Middle frontal gyrus (tissue), 1 donor: ENCODE data around the gene DTYMK.
A peak's percentile ranks its signal among the peaks of the same experiment; 100 is the strongest.
"Not testable (repeated sequence)": the region's sequence is repeated elsewhere in the genome, so short reads cannot be mapped to it uniquely, and the experiment has no call there.

ENCODE experiments used
- DNase-seq: peaks from one replicate; pipeline ENCODE4 v3.0.0-alpha.2; 2015; ENCODE audit warnings: low spot score; ENCODE audit errors: extremely low spot score

Gene DTYMK, protein sequence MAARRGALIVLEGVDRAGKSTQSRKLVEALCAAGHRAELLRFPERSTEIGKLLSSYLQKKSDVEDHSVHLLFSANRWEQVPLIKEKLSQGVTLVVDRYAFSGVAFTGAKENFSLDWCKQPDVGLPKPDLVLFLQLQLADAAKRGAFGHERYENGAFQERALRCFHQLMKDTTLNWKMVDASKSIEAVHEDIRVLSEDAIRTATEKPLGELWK

DNA sequence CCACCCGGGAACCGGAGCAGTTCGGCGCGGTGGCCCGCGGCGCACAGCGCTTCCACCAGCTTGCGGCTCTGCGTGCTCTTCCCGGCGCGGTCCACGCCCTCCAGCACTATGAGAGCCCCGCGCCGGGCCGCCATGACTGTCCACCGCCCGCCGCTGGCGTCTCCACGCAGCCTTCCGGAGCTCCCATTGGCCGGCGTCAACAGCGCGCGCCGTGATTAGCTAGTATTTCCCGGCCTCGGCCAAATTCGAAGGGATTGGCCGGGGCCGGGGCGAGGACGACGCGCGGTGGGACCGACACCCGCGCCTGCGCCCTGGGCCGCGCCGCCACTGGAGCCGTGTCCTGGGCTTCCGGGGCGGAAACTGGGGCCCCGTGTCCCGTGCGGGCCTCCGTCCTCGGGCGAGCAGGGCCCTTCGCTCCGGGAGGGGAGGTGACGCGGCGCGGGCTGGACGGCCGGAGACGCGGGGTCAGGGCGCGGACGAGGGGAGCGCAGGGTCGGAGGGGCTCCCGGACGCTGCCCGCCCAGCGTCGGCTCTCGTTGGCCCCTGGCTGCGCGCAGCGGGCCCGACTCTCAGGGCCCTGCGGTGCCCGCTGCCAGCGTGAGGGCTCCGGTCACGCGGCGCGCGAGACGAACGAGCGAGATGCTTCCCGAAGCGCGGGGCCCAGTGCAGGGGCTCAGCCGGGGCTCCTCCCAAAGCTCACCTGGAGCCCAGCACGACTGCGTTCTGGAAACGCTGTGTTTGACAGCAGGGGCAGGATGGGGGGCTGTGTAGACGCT, at the start of gene DTYMK:
Gene DTYMK (minus strand): TSS at position 166 of the 776 bp plus-strand sequence. CDS start 32 bp downstream, at position 134.
- peak; percentile 94 for DNase-seq

DNA sequence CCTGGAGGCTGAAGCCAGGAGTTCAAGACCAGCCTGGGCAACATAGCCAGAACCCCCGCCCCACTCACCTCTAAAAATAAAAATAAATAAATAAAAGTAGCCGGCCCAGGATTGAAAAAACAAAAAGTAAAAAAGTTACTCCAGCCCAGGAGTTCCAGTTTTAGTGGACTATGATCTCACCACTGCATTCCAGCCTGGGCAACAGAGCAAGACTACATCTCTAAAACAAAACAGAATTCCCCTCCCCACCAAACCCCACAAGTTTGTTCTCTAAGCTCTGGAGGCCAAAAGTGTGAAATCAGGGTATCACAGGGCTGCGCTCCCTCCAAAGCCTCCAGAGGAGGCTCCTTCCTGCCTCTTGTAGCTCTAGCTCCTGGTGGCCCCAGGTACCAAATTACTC, 49.5 kb upstream of the DTYMK start:
- DNase-seq = no peak

DNA sequence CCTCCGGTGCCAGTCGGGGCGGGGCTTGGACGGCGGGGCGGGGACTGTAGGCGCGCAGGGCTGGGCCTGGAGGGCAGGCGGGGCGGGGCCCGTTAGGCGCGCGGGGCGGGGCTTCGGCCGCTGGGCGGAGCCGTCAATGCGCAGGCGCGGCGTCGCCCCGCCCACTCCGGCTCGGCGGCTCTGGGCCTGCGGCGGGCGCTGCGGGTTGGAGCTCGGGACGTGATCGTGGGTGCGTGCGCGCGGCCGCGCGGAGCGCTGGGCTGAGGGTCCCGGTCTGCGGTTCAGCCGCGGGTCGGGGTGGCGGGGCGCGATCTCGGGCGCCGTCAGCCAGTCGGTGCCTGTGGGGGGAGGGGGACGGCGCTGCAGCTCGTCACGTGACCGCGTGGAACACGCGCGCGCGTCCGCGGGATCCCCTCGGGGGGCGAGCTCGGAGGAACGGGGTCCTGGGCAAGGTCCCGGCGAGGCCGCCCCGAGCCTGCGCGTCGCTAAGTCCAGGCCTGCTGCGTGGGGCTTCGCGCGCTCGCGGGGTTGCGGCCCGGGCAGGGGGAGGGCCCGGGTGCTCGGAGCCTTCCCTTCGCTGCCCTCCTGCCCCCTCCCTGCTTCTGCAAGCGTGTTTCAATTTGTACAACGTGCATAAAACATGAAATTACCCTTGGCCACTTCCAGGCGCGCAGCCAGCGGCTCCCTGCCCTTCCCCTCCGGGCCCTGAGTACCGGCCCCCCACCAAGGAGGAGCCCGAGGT, 48.0 kb upstream of the DTYMK start, which contains the start of gene D2HGDH:
Gene D2HGDH (plus strand): TSS at position 164 of the 742 bp plus-strand sequence. CDS start 595 bp downstream, outside the sequence.
- peak; percentile 82 for DNase-seq

DNA sequence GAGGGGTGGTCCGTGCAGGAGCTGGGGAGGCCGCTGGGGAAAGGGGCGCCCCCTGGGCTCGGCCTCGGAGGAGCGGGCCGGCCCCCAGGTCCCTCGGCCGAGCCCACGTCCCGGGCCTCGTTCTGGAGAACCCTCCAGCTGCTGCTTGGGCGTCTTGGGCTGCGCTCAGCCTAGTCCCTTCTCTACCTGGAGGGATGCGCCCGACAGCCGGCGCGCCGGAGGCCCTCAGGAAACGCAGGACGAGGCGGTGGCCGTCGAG, 47.5 kb upstream of the DTYMK start:
- DNase-seq = no peak

DNA sequence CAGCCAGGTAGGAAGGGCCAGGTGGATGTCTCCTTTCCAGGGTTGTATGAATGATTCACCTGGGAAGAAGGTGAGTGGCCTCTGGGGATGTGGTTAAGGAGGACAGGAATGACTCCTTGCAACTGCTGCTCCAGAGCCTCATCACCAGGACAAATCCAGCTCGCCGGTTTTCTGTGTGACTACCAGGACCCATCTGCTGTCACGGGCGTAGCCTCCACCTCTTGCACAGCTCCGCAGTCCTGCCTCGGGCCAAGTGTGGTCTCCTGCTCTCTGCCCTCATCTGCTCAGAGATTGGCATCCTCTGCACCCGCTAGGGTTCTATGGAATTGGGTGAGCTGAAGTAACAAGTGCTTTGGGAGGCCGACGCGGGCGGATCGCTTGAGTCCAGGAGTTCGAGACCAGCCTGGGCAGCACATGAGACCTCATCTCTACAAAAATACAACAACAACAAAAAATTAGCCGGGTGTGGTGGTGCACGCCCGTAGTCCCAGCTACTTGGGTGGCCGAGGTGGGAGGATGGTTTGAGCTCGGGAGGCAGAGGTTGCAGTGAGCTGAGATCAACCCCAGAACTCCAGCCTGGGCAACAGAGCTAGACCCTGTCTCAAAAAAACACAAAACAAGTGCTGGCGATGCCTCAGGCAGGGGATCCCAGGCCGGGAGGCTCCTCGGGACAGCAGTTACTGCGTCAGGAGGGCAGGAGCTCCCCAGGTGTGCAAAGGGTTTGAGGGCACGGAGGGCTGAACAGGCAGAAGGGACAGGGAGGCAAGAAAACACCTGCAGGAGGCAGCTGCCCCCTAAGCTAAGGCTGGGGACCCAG, 47.0 kb upstream of the DTYMK start:
- DNase-seq = no peak

DNA sequence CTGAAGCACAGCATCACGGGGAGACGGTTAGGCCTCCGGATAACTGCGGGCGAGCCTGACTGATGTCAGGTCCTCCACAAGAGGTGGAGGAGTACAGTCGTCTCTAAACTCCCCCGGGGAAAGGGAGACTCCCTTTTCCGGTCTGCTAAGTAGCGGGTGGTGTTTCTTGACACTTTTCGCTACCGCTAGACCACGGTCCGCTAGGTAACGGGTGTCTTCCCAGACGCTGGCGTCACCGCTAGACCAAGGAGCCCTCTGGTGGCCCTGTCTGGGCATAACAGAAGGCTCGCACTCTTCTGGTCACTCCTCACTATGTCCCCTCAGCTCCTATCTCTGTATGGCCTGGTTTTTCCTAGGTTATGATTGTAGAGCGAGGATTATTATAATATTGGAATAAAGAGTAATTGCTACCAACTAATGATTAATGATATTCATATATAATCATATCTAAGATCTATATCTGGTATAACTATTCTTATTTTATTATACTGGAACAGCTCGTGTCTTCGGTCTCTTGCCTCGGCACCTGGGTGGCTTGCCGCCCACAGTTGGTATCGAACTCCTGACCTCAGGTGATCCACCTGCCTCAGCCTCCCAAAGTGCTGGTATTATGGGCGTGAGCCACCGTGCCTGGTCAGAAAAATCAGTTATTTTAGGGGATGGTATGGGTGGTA, 46.0 kb upstream of the DTYMK start:
- DNase-seq = not testable (repeated sequence)

DNA sequence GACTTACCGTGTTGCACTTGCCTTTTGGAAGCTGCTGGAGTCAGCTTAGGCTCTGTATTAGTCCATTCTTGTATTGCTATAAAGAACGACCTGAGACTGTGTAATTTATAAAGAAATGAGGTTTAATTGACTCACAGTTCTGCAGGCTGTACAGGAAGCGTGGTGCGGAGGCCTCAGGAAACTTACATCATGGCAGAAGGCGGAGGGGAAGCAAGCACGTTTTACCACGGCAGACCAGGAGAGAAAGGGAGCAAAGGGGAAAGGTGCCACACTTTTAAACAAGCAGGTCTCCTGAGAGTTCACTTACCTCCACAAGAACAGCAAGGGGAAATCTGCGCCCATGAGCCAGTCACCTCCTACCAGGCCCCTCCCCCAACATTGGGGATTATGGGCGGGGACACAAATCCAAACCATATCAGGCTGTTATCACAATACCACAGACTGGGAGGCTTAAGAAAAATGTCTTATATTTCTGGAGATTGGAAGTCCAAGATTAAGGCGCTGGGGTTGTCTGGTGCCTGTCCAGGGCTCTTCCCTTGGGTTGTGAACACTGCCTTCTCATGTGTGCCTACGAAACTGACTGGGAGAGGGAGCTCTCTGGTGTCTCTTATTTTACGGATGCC, 44.2 kb upstream of the DTYMK start:
- no peak for DNase-seq

DNA sequence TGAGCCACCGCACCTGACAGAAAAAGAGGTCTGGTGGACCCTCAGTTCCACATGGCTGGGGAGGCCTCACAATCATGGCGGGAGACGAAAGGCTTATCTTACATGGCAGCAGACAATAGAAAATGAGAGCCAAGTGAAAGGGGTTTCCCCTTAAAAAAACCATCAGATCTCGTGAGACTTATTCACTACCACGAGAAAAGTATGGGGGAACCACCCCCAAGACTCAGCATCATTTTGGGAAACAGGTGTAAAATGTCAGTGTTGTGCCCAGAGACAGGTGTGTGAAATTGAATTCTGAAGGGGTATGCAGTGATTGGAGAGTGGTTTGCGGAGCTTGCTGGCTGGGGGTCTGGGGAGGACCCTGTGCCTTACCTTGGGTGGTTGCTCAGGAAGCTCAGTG, 43.3 kb upstream of the DTYMK start:
- DNase-seq = no peak

DNA sequence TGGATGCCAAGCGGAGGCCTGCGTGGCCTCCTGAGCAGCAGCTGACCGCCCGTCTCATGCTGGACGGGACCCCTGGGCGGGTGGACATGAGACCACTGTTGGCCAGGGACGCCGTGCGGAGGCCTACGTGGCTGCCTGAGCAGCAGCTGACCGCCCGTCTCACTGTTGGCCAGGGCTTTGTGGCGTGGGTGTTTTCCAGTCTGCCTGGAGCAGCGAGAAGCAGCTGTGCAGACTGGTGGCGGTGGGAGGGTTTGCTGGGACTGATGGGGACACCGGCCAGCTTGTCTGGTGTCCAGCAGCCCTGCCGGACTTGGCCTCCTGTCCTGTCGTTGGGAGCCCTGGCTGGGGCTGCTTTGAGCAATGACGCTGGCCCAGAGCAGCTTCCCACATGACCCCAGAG, 42.0 kb upstream of the DTYMK start:
- peak; percentile 42 for DNase-seq

DNA sequence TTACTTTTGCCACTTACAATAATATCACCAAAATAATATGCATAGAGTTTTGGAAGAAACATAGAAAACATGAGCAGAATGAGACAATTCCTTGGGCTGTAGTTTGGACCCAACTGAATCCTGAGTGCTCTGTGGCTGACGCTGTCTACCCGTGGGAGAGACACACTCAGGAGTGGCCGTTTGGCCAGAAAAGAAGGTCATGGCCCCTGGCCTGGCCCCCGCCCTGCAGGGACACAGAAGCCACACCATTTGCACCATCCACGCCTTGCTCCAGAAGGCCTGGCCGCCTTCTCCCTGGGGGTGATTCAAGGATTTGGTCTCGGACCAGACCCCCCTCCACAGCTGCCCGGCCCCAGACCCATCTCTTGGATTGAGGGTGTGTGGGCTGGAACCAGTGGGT, 41.4 kb upstream of the DTYMK start:
- DNase-seq = no peak

DNA sequence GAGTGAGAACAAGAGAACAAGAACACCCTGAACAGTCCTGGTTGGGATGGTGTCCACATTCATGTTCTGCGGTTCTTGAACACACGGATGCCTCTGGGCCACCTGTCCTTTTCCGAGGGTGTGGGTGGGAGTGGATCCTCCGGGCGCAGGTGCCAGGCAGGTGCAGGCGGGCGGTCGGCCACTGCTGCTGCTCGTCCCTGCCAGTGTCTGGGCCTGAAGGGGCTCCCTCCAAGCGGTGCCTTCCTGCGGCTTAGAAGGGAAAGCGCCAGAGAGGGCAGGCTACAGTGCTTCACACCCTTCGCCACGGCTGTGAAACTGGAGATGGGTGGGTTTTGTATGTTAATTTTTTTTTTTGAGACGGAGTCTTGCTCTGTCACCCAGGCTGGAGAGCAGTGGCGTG, 39.8 kb upstream of the DTYMK start:
- DNase-seq = no peak

DNA sequence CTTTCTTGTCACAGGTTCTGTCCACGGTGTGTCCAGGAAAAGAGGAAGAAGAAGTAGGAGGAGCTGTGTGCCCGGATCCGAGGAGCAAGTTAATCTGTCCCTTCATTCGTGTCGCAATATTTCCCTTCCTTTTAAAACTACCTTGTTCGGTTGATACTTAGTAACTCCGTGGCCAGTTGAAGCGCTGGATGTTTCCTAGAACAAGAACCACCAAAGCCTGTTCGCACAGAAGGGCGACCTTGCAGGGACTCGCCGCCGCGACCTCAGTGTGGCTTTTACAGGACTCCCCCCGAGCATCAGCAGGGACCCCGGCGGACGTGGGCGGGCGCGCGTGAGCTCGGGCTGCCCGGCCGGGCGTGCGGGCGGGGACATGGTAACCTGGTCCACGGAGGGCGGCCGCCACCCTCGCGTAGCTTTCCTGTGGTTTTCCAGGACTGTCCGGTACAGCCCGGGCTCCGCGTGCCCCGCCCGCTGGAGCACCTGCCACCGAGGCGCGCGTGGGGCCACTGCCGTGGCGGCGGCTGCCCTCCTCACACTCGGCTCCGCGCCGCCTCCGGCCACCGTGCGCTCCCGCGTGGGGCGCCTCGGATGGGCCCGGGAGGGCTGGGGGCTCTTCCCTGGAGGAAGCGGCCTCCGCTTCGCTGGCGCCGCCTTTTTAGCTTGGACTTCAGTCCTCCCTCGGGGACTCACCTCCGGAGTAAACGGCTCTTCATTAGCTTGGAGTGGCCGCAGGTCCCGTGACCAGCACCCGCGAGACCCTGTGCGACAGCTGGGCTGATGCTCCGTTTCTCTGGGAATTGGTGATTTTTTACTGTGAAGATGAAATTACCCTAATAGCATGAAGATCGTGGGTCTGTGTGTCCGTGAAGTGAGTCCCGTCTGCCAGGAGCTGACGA, 38.6 kb upstream of the DTYMK start:
- DNase-seq = no peak

DNA sequence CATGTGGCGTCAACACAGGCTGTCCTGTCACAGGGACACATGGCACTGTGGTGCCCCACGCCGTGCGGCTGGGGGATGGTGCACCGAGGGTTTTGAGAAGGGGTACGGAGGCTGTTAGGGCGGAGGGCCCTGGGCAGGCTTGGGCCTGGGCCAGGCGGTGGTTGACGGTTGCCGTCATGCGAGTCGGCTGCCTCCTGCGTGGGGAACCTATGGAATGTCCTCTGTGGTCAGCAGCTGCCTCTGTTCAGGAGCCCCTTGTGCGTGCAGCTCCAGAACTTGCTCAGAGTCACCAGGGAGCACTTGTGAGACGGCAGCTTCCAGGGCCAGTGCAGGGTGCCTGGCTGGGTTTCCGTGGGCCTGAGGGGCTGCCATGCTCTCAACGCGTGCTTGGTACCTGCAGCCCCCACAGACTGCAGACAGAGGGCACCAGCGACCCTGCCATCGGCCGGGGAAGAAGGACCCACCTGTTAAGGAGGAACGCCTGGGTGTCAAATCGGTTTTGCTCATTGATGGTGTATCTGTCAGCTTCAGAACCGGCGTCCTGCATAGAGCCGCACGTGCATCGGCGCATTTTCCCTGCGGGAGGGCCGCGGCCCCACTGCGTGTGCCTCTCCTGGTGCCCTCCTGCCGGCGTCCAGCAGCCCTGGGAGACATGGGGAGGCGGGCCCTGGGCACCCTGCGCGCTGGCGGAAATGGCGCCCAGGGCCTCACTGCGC, 37.8 kb upstream of the DTYMK start:
- no peak for DNase-seq

DNA sequence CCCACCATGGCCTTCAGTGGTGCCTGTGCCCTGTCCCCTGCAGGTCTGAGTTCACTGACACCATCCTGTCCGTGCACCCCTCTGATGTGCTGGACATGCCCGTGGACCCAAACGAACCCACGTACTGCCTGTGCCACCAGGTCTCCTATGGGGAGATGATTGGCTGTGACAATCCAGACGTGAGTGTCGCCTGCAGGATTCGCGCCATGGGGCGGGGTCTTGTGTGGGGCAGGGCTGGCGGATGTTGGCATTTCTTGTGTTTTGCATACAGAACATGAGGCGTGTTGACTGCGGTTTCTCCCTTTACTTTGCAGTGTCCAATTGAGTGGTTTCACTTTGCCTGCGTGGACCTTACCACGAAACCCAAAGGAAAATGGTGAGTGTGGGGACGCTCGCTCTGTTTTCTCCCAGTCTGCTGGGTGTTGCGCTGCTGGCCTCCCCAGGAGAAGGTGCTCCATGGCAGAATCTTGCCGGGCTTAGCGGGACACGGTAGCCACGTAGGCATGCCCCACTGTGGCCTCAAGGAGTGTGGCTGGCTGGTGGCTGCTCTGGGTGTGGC, 36.4 kb upstream of the DTYMK start:
- no peak for DNase-seq

DNA sequence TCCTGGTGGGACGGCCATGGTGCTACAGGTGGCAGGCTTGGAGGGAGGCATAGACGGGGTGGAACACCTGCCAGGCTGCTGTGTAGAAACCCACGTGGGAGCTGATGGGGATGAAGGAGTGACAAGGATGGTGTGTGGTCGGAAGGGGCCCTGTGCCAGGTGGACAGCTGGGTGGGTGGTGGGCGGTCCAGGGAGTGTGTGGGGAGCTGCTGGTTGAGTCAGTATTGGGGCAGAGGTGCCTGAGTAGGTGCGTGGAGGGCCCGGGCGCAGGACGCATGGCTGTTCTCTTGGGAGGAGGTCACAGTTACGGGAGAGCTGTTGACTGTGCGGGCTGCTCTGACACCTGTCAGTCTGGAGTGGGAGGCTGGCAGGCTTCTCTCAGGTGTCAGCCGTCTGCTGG, 35.2 kb upstream of the DTYMK start:
- no peak for DNase-seq

DNA sequence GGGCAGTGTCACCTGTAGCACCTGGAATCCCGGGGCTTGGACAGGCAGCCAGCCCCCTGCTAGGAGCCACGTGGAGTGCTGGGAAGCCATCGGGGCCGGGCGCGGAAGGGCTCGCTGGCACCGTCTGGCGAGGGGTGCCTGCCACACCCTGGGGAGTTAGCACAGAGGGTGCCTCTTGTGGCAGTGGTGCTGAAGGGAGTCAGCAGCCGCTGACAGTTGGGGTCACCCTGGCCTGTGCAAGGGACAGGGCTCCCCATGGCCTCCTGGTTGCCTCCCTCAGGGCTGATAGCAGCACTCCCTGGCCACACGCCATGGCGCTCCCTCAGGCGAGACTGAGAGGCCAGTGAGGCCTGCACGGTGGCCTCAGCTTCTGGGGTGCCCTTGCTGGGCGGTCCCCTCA, 33.9 kb upstream of the DTYMK start:
- DNase-seq = no peak

DNA sequence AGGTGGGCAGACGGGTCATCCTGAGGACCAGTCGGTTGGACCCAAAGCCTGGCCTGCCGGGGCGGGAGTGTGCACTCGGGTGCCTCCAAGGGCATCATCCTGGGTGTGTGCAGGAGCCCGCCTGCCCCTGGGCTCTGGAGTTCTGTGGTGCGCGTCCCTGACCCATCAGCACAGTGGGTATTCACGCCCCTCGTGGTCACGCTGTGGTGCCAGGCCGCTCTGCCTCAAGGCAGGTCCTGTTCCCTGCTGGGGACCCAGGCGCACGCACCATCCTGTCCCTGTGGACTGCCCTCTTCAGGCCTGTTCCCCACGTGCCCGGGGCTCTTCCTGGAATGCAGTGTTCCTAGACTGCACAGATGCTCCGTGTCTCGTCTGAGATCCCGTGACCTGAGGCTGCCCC, 33.5 kb upstream of the DTYMK start:
- no peak for DNase-seq

DNA sequence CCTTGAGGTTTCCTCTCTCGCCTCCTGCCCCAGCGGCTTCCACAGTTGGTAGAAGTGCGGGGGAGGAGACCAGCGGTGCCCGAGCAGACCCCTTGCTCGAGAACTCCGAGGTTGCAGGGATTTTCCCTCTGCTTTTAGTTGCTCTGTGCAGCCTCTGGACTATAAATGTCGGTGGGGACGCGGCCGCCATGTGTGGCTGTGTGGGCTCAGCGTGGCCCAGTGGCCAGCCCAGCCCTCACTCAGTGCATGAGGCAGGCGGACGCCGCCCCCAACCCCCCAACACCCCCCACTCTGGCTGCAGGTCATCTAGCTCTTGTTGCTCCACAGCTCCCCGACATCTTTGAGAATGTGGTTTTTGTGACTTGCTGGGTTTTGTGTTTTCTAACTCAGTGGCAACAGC, 32.5 kb upstream of the DTYMK start:
- DNase-seq = no peak

DNA sequence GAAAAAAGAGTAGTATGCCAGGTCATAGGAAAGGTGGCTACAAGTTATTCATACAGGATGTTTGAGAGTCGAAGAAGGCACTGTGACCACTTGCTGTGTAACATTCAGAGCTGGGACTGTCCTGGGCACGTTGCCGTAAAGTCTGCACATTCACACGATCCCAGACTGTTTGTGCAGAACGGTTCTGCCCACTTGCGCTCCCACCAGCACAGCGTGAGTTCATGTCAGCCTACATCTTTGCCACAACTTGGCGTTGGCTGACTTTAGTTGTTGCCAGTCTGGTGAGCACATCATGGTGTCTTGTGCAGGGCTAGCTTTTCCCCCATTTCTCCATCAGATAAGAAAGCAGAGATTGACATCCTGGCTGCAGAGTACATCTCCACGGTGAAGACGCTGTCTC, 22.3 kb upstream of the DTYMK start:
- DNase-seq = no peak
